ENCODE results near the gene AMBP. TPM values are rescaled to one million over a fixed set of nuclear protein-coding genes. Genes with fewer than 3 reads are reported as not detected.

The AMBP gene
- total and polyA plus RNA-seq, 4 donors: 0.23 to 1.7 TPM; not detected in 2

DNA sequence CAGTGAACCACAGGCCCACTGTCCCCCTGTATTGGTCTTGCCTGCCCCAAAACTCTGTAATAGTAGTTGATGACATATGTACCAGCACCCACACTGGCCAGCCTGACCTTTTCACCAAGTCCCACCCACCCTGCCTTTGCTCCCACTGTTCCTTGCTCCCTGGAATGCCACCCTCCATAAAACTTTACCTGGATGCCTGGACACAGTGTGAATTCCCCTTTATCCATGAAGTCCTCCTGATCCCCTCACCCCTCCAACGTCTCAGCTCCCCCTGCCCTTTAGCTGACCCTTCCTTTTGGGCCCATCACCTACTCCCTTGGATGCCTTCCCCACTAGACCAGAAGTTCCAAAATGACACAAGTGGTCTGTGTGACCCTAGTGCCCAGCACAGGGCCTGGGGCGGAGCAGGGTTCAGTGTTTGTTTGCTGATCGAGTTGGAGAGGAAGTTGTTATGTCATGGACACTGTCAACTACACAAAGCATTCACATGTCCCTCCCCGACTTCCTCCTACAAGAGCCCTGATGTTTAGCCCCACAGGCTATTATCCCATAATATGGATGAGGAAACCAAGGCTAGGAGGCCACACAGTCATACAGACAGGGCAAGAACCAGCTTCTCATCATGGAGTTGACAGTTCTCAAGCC, 16.1 kb downstream of the AMBP start:
- no peak for DNase-seq (ENCODE audit: low read depth in 4 of 6, low spot score in 6 of 6)

DNA sequence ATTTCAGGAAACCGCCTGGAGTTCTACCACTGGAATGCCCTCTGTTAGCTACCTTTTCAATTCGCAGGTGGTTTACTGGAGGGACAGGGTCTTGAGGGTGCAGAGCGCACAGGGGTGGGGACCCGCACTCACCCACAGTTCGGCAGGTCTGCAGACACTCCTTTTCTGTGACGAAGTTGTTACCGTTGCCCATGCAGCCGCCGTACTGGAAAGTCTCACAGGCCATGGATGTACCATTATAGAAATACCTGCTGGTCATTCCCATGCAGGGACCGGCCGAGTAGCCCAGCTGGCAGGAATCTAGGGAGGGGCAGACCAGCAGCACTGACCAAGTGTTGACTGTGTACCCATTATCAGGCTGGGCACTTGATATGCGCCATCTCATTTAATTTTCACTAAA, 16.8 kb downstream of the AMBP start:
- H3K36me3 ChIP-seq (ENCODE audit: control insufficient read depth, insufficient read depth, low read length): peaks cover 5% of the 10 kb centered on the region
- 93% methylated on average over 9 of the region's 12 CpGs for WGBS (ENCODE audit: insufficient coverage)
- DNase-seq (ENCODE audit: low read depth in 4 of 6, low spot score in 6 of 6): no peak
- no peaks in the 10 kb centered on the region for H3K27me3 ChIP-seq (ENCODE audit: control insufficient read depth, insufficient read depth, low read length)
- no peaks in the 10 kb centered on the region for H3K9me3 ChIP-seq (ENCODE audit: control insufficient read depth, insufficient read depth, low read length)
- no peak overlapping the region for H3K27ac ChIP-seq (ENCODE audit: low read depth, low read length)
- H3K4me1 ChIP-seq (ENCODE audit: control insufficient read depth, insufficient read depth, low read length): peaks cover 11% of the 10 kb centered on the region
- no peak overlapping the region for H3K4me3 ChIP-seq (ENCODE audit: low read depth, low read length)

More for the DNA sequence above, 16.1 kb downstream of the AMBP start:
- 83% methylated on average over 1 of the region's 4 CpGs for WGBS (ENCODE audit: insufficient coverage)
- H3K27me3 ChIP-seq (ENCODE audit: control insufficient read depth, insufficient read depth, low read length): no peaks in the 10 kb centered on the region
- H3K4me3 ChIP-seq (ENCODE audit: low read depth, low read length): no peak overlapping the region
- H3K9me3 ChIP-seq (ENCODE audit: control insufficient read depth, insufficient read depth, low read length): no peaks in the 10 kb centered on the region
- H3K36me3 ChIP-seq (ENCODE audit: control insufficient read depth, insufficient read depth, low read length): peaks cover 2% of the 10 kb centered on the region
- H3K4me1 ChIP-seq (ENCODE audit: control insufficient read depth, insufficient read depth, low read length): peaks cover 11% of the 10 kb centered on the region
- H3K27ac ChIP-seq (ENCODE audit: low read depth, low read length): no peak overlapping the region

DNA sequence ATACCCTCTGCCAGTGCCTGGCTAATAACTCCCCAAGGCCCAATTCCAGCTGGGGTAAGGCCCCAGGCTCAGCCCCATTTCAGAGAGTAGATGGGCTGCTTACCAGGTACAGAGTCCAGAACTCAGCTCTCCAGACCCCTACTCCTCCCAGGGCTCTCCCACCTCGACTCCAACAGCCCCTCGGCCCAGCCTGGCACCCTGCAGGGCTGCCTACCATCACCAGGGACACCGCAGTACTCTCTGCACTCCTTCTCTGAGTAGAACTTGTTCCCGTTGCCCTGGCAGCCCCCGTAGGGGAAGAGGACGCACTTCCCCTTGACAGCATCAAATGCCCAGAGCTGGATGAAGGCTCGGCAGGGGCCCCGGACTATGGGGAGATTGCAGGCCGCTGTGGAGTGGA, 17.4 kb downstream of the AMBP start:
- no peaks in the 10 kb centered on the region for H3K27me3 ChIP-seq (ENCODE audit: control insufficient read depth, insufficient read depth, low read length)
- peak in 1 of 6 donors; percentile 12 for DNase-seq (ENCODE audit: low read depth in 4 of 6, low spot score in 6 of 6)
- H3K27ac ChIP-seq (ENCODE audit: low read depth, low read length): no peak overlapping the region
- peaks cover 5% of the 10 kb centered on the region for H3K36me3 ChIP-seq (ENCODE audit: control insufficient read depth, insufficient read depth, low read length)
- H3K4me1 ChIP-seq (ENCODE audit: control insufficient read depth, insufficient read depth, low read length): peaks cover 11% of the 10 kb centered on the region
- 40% methylated on average over 6 of the region's 9 CpGs for whole genome bisulfite sequencing (ENCODE audit: insufficient coverage)
- H3K9me3 ChIP-seq (ENCODE audit: control insufficient read depth, insufficient read depth, low read length): no peaks in the 10 kb centered on the region
- H3K4me3 ChIP-seq (ENCODE audit: low read depth, low read length): no peak overlapping the region

DNA sequence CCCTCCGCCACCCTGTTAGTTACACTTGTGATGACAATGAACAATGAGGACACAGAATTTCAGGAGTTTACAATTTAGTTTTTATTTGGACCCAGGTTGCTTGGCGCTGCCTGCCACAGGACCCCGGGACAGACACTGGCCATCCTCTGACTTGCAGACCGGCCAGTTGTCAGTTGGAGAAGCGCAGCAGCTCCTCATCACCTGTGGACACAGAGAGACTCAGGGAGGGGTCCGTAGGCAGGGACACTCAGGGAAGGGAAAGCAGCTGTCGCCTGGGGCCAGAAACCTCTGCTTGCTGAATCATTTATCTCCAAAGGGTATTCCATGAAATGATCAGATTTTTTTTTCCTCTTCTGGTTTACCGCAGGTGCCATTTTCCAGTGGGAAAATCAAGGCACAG, 18.0 kb downstream of the AMBP start:
- H3K4me3 ChIP-seq (ENCODE audit: low read depth, low read length): no peak overlapping the region
- peaks cover 7% of the 10 kb centered on the region for H3K36me3 ChIP-seq (ENCODE audit: control insufficient read depth, insufficient read depth, low read length)
- no peaks in the 10 kb centered on the region for H3K9me3 ChIP-seq (ENCODE audit: control insufficient read depth, insufficient read depth, low read length)
- DNase-seq (ENCODE audit: low read depth in 4 of 6, low spot score in 6 of 6): no peak
- peaks cover 11% of the 10 kb centered on the region for H3K4me1 ChIP-seq (ENCODE audit: control insufficient read depth, insufficient read depth, low read length)
- no peak overlapping the region for H3K27ac ChIP-seq (ENCODE audit: low read depth, low read length)
- 85% methylated on average over 7 of the region's 8 CpGs for WGBS (ENCODE audit: insufficient coverage)
- no peaks in the 10 kb centered on the region for H3K27me3 ChIP-seq (ENCODE audit: control insufficient read depth, insufficient read depth, low read length)

DNA sequence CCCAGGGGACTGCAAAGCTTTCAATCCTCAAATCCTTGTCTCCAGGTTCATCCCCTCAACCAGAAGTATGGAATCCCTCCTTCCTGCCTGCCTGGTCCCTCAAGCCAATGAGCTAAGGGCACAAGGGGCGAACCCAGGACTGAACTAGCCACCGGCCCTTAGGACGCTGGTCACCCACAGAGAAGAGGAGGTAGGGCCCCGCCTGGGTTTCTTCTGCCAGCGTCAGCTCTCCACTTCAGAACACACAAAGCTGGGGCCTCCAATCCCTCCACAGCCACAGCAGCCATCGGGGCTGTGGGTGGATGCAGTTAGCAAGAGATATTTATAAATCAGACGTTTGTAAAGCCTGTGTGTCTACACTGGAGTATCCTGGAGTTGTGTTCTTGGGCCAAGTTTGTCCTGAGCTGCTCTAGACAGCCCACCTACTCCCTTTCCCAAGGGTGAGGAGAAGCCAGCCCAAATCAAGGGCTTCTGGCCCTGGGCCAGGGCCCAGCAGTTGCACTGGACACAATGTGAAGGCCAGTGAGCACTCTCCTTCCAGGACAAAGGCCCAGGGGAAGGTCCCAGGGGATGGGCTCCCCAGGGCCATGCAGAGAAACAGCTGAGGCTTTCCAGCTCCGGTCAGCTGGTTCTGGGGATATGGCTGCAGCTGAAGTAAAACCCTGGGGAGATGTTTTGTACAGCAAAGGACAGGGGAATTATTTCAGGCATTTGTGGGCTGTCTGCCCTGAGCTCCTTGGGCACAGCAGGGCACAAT, 18.9 kb downstream of the AMBP start:
- H3K4me3 ChIP-seq (ENCODE audit: low read depth, low read length): no peak overlapping the region

DNA sequence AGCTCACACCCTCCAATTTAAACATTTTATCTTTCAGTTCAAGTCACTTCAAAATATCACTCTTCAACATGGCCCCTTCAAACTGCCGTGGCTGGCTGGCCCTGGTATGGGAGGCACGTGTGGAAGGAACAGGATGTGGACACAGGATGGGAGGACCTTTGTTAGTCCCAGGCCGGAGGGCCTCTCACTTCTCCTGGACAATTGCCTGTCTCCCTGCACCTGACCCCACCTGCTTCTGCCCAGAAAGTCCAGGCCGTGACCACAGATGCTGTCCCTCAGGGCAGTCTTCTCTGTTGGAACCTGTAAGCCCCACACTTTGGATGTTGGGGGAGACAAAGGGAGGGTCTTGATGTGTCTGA, 19.4 kb downstream of the AMBP start:
- Histone ChIP-seq H3K36me3 (ENCODE audit: control insufficient read depth, insufficient read depth, low read length) (peaks cover 10% of the 10 kb centered on the region), H3K9me3 (ENCODE audit: control insufficient read depth, insufficient read depth, low read length) (no peaks in the 10 kb centered on the region), H3K27me3 (ENCODE audit: control insufficient read depth, insufficient read depth, low read length) (no peaks in the 10 kb centered on the region), H3K4me3 (ENCODE audit: low read depth, low read length) (no peak overlapping the region), H3K4me1 (ENCODE audit: control insufficient read depth, insufficient read depth, low read length) (peaks cover 11% of the 10 kb centered on the region), H3K27ac (ENCODE audit: low read depth, low read length) (no peak overlapping the region)
- no peak for DNase-seq (ENCODE audit: low read depth in 4 of 6, low spot score in 6 of 6)
- no CpG with 5 or more reads among the region's 4 CpGs for WGBS (ENCODE audit: insufficient coverage)

More for the DNA sequence above, 18.9 kb downstream of the AMBP start:
- DNase-seq (ENCODE audit: low read depth in 4 of 6, low spot score in 6 of 6): peak in 2 of 6 donors; percentile 12 to 28
- H3K4me1 ChIP-seq (ENCODE audit: control insufficient read depth, insufficient read depth, low read length): peaks cover 11% of the 10 kb centered on the region
- H3K36me3 ChIP-seq (ENCODE audit: control insufficient read depth, insufficient read depth, low read length): peaks cover 9% of the 10 kb centered on the region
- H3K27me3 ChIP-seq (ENCODE audit: control insufficient read depth, insufficient read depth, low read length): no peaks in the 10 kb centered on the region
- WGBS (ENCODE audit: insufficient coverage): 76% methylated on average over 4 of the region's 8 CpGs
- H3K27ac ChIP-seq (ENCODE audit: low read depth, low read length): no peak overlapping the region
- no peaks in the 10 kb centered on the region for H3K9me3 ChIP-seq (ENCODE audit: control insufficient read depth, insufficient read depth, low read length)

DNA sequence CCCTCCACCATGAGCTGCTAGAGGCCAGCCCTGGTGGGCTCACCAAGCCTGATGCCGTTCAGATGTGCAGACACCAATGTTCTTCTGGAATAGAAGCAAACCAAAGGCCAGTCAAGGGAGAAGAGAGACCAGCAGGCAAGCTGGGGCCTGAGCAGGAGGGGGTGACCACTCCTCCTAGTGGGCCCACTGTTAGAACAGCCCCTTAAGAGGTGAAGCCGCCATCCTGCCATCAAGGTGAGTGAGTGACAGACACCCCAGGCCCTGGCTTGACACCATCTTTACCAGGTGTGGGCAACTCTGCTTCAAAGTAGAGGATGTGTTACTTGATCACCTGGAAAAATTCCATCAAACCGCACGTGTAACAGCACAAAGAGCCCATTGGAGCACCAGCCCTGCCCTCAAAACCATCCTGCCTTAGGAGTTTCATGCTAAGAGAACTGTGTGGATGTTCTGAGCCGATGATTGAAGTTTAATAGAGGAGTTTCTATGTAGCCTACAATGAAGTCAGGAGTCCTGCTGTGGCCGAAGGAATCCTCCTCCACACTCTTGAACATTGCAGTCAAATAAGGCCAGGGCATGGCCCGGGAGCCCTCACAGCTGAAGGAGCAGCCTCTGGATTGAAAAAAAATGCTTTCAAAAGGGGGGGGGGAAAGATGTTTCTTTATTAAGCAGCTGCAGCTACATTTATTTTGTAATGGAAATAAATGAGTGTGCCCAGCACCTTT, 20.8 kb downstream of the AMBP start:
- Histone ChIP-seq H3K9me3 (ENCODE audit: control insufficient read depth, insufficient read depth, low read length) (no peaks in the 10 kb centered on the region), H3K4me3 (ENCODE audit: low read depth, low read length) (no peak overlapping the region), H3K27me3 (ENCODE audit: control insufficient read depth, insufficient read depth, low read length) (no peaks in the 10 kb centered on the region), H3K27ac (ENCODE audit: low read depth, low read length) (no peak overlapping the region), H3K4me1 (ENCODE audit: control insufficient read depth, insufficient read depth, low read length) (peaks cover 11% of the 10 kb centered on the region), H3K36me3 (ENCODE audit: control insufficient read depth, insufficient read depth, low read length) (peaks cover 13% of the 10 kb centered on the region)
- no peak for DNase-seq (ENCODE audit: low read depth in 4 of 6, low spot score in 6 of 6)
- WGBS (ENCODE audit: insufficient coverage): 88% methylated on average over 2 of the region's 7 CpGs

DNA sequence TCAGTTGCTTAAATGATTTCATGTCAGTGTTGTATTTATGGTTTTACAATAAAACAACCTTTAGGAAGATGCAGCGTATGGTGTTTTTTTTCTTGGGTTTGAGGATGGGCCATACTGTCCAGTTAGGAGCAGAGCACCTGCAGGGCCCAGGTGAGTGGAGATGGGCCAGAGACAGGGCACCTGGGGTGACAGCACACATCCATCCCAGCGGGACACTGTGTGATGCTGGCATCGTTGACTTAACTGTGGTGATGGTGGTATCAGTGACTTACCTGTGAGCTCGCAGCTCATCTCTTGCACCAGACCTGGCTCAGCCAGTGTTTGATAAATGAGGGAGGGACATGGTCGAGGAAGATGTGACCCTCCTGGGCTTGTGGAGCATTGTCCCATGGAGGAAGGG, 21.6 kb downstream of the AMBP start:
- WGBS (ENCODE audit: insufficient coverage): 93% methylated on average over 5 of the region's 5 CpGs
- Histone ChIP-seq H3K4me1 (ENCODE audit: control insufficient read depth, insufficient read depth, low read length) (peaks cover 11% of the 10 kb centered on the region), H3K36me3 (ENCODE audit: control insufficient read depth, insufficient read depth, low read length) (peaks cover 17% of the 10 kb centered on the region), H3K4me3 (ENCODE audit: low read depth, low read length) (no peak overlapping the region), H3K9me3 (ENCODE audit: control insufficient read depth, insufficient read depth, low read length) (no peaks in the 10 kb centered on the region), H3K27me3 (ENCODE audit: control insufficient read depth, insufficient read depth, low read length) (no peaks in the 10 kb centered on the region), H3K27ac (ENCODE audit: low read depth, low read length) (no peak overlapping the region)
- no peak for DNase-seq (ENCODE audit: low read depth in 4 of 6, low spot score in 6 of 6)

DNA sequence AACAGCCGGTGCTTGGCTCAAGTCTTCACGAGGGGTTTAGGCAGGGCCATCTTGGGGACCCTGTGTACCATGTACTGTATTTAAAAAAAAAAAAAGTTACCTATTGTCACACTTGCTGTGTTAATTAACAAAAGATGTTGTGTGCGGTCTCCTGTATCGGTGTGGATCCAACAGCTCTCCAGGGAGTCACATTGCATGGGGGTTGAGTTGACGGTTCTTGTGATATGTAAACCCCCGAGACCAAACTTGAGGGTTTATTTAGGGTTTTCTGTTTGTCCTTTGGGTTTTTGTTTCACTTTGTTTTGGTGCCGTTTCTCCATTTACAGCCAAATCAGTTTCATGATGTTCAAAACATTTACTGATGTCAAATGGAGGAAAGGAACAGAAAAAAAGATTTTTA, 22.2 kb downstream of the AMBP start:
- H3K27me3 ChIP-seq (ENCODE audit: control insufficient read depth, insufficient read depth, low read length): no peaks in the 10 kb centered on the region
- peaks cover 23% of the 10 kb centered on the region for H3K36me3 ChIP-seq (ENCODE audit: control insufficient read depth, insufficient read depth, low read length)
- H3K4me1 ChIP-seq (ENCODE audit: control insufficient read depth, insufficient read depth, low read length): peaks cover 11% of the 10 kb centered on the region
- H3K27ac ChIP-seq (ENCODE audit: low read depth, low read length): no peak overlapping the region
- no peaks in the 10 kb centered on the region for H3K9me3 ChIP-seq (ENCODE audit: control insufficient read depth, insufficient read depth, low read length)
- no peak overlapping the region for H3K4me3 ChIP-seq (ENCODE audit: low read depth, low read length)
- WGBS (ENCODE audit: insufficient coverage): 67% methylated on average over 3 of the region's 7 CpGs
- DNase-seq (ENCODE audit: low read depth in 4 of 6, low spot score in 6 of 6): peak in 1 of 6 donors; percentile 60
